Heart left ventricle (tissue), 16 donors: ENCODE data around the gene LFNG. TPM values are rescaled to one million over a fixed set of nuclear protein-coding genes. Genes with fewer than 3 reads are reported as not detected.

Source experiments
- ATAC-seq, 4 donors: fragments of 200-7000 bp; cut with Tn5 transposase; one replicate each; pipeline ENCODE4 v1.9.1; 2020 to 2022; ENCODE audit warnings: moderate library complexity in 4 of 4, mild to moderate bottlenecking in 3 of 4, moderate number of reproducible peaks in 1 of 4
- DNase-seq, 5 donors: peaks; one replicate each; pipeline ENCODE4 v3.0.0-alpha.2; 2020
- H3K27ac ChIP-seq, 12 donors: fragments of 200-600 bp; sonication (generic) in 4 of 12; one replicate each; pipeline versions ENCODE4 v1.5.0 to v1.8.0; 2016 to 2022; ENCODE audit warnings: mild to moderate bottlenecking in 2 of 12
- H3K27me3 ChIP-seq, 9 donors: fragments of 200-600 bp; sonication (generic) in 2 of 9; one replicate each; pipeline versions ENCODE4 v1.5.1 to v1.8.0; 2016 to 2022; ENCODE audit warnings: mild to moderate bottlenecking in 3 of 9
- H3K36me3 ChIP-seq, 9 donors: fragments of 200-600 bp; sonication (generic) in 2 of 9; one replicate each; pipeline versions ENCODE4 v1.5.0 to v1.8.0; 2018 to 2022; ENCODE audit warnings: mild to moderate bottlenecking in 2 of 9
- H3K4me1 ChIP-seq, 12 donors: fragments of 200-600 bp; sonication (generic) in 4 of 12; one replicate each; pipeline versions ENCODE4 v1.5.0 to v1.8.0; 2016 to 2022; ENCODE audit warnings: mild to moderate bottlenecking in 3 of 12
- H3K4me3 ChIP-seq, 12 donors: fragments of 200-600 bp; sonication (generic) in 4 of 12; one replicate each; pipeline versions ENCODE4 v1.5.0 to v1.8.0; 2017 to 2022; ENCODE audit warnings: mild to moderate bottlenecking in 9 of 12, moderate library complexity in 4 of 12
- H3K9me3 ChIP-seq, 12 donors: fragments of 200-600 bp; sonication (generic) in 4 of 12; one replicate each; pipeline versions ENCODE4 v1.5.0 to v1.8.0; 2016 to 2022; ENCODE audit warnings: mild to moderate bottlenecking in 1 of 12
- CTCF ChIP-seq, 12 donors: fragments of 200-600 bp; sonication (generic) in 4 of 12; IDR thresholded peaks; one replicate each; pipeline versions ENCODE4 v1.5.0 to v1.8.0; 2018 to 2022; ENCODE audit warnings: antibody characterized with exemption in 12 of 12, mild to moderate bottlenecking in 5 of 12
- POLR2A ChIP-seq, 2 donors: fragments of 450-650 bp; IDR thresholded peaks; one replicate each; pipeline ENCODE4 v1.6.1; 2017; ENCODE audit warnings: antibody characterized with exemption in 2 of 2, mild to moderate bottlenecking in 2 of 2, moderate library complexity in 2 of 2
- WGBS, 4 donors: extraction: QIAGEN DNeasy Blood & Tissue Kit in 2 of 4; methylation state at CpG; one replicate each; pipeline versions ENCODE4 v1.1.5 to v1.1.7; 2013 to 2018; 5-methylcytosine and 5-hydroxymethylcytosine counted together
- intact Hi-C, 10 donors: fragments of 100-400 bp; cut with DNase I; formaldehyde crosslinking; loops; one replicate each; pipeline versions ENCODE4 v1.11.1 to v1.14.2; 2022
- polyA plus RNA-seq, 2 donors: library from polyadenylated mRNA; stranded (reverse); fragments of 200-250 nt; gene quantifications; one replicate each; pipeline ENCODE4 v1.2.3, GENCODE V29; 2013
- total RNA-seq, 9 donors: library from RNA; depleted of rRNA in 2 of 9; stranded (reverse); fragments of >200 nt in 2 of 9; fragmentation: NEBNext Ultra II Directional in 3 of 9; extraction: Animal tissue kit (Norgen Biotek cat#: 25700) in 3 of 9; gene quantifications; one replicate each; pipeline versions ENCODE4 v1.1.0 to v1.2.4, GENCODE V29; 2016 to 2023
- donor health status: ischemic (EF 13 %, LVEDD 7.1; RV severe dilation, severe dysfunction).
- donor health status: healthy with polysubstance abuse.
- donor health status: DM: no; HTN: yes; CAD: no.
- donor health status: DM: no; HTN: no; CAD: no.
- donor health status: ischemic (EF 25% LVEDD 6.9; RV normal size, moderate dysfunction).
- donor health status: ischemic (EF 25% LVEDD 5.7; RV mildly dilated, moderate dysfunction).
- donor health status: healthy.
- donor health status: DM: yes; HTN: yes; CAD: no.
- donor health status: ischemic (EF 35%, LVEDD 5.7; RV mildly dilated, moderate dysfunction).
- donor health status: nonischemic (EF 11% LVEDD 7.7; RV severe dilation, severe dysfunction).
- donor health status: DM: yes; HTN: yes; CAD: no.
- donor health status: PGD.
- donor health status: ischemic (EF 29% LVEDD 5.4; RV normal size, mild dysfunction).
- donor health status: nonischemic (EF 23%, LVEDD 6.1; RV moderate dilation, normal function).

LFNG gene
- total and polyA plus RNA-seq, 11 donors: 3.1 to 22.8 (median 7.6) TPM

- DNase-seq (peak in 4 of 5 donors; percentile 68 to 83 (median 74)), ATAC-seq (peak in 2 of 4 donors; percentile 2 to 21)
- Histone ChIP-seq H3K4me1 (peaks cover 5 to 85% (median 54%) of the 10 kb centered on the region in 12 donors), H3K36me3 (peaks cover 0 to 31% (median 21%) of the 10 kb centered on the region in 9 donors), H3K27me3 (peaks cover 0 to 38% (median 0%) of the 10 kb centered on the region in 9 donors), H3K4me3 (peak overlapping the region; percentile 31 to 94 (median 71)), H3K9me3 (no peaks in the 10 kb centered on the region), H3K27ac (peak overlapping the region in 11 of 12 donors; percentile 43 to 84 (median 74))
- WGBS, 4 donors: 33 to 41% (median 37%) methylated on average over 14 to 17 of the region's 17 CpGs
- intact Hi-C loops: loop anchor here in 6 of 10 donors (2.0 to 5.0 kb wide), 6 partner anchors 33 to 110 kb away; partner anchors contain the start of genes BRAT1 (in 2 of the 6), GRIFIN (in 2 of the 6), IQCE (in 1 of the 6) and TTYH3 (in 1 of the 6)
- TF ChIP-seq POLR2A (IDR thresholded peaks at IDR 0.05) (no peak), CTCF (IDR thresholded peaks at IDR 0.05) (no peak)
Observed at GRCh38 chr7:2521952-2522591, 2.5 kb downstream of the LFNG start.

- Histone ChIP-seq H3K27ac (peak overlapping the region; percentile 32 to 84 (median 74)), H3K36me3 (peaks cover 0 to 37% (median 24%) of the 10 kb centered on the region in 9 donors), H3K9me3 (no peaks in the 10 kb centered on the region), H3K4me1 (peaks cover 5 to 85% (median 58%) of the 10 kb centered on the region in 12 donors), H3K27me3 (peaks cover 0 to 38% (median 0%) of the 10 kb centered on the region in 9 donors), H3K4me3 (peak overlapping the region; percentile 14 to 94 (median 71))
- intact Hi-C loops: loop anchor here in 6 of 10 donors (2.0 to 5.0 kb wide), 6 partner anchors 32 to 109 kb away; partner anchors contain the start of genes BRAT1 (in 2 of the 6), GRIFIN (in 2 of the 6), IQCE (in 1 of the 6) and TTYH3 (in 1 of the 6)
- TF ChIP-seq POLR2A (IDR thresholded peaks at IDR 0.05): no peak
- no peak for TF ChIP-seq CTCF (IDR thresholded peaks at IDR 0.05)
- DNase-seq (no peak), ATAC-seq (no peak)
- 36 to 51% (median 40%) methylated on average over 3 to 19 of the region's 19 CpGs for WGBS, 4 donors
Observed at GRCh38 chr7:2522780-2523433, 3.3 kb downstream of the LFNG start.

- H3K4me1 ChIP-seq: peaks cover 5 to 85% (median 56%) of the 10 kb centered on the region in 12 donors
- peak overlapping the region; percentile 4 to 84 (median 74) for H3K27ac ChIP-seq
Observed at GRCh38 chr7:2523461-2523936, 3.9 kb downstream of the LFNG start.

More at GRCh38 chr7:2523461-2523936, 3.9 kb downstream of the LFNG start:
- Histone ChIP-seq H3K36me3 (peaks cover 0 to 41% (median 29%) of the 10 kb centered on the region in 9 donors), H3K9me3 (no peaks in the 10 kb centered on the region), H3K27me3 (peaks cover 0 to 38% (median 0%) of the 10 kb centered on the region in 9 donors), H3K4me3 (peak overlapping the region in 11 of 12 donors; percentile 7 to 94 (median 72))
- no peak for TF ChIP-seq CTCF (IDR thresholded peaks at IDR 0.05)
- ATAC-seq (peak in 1 of 4 donors; percentile 1), DNase-seq (no peak)
- 17 to 24% (median 23%) methylated on average over 11 to 22 of the region's 22 CpGs for WGBS, 4 donors
- intact Hi-C loops: loop anchor here in 6 of 10 donors (2.0 to 5.0 kb wide), 6 partner anchors 31 to 109 kb away; partner anchors contain the start of genes BRAT1 (in 2 of the 6), GRIFIN (in 2 of the 6), IQCE (in 1 of the 6) and TTYH3 (in 1 of the 6)
